Measurements from ENCODE around the gene CC2D2B. TPM values are rescaled to one million over a fixed set of nuclear protein-coding genes. Genes with fewer than 3 reads are reported as not detected.
"Not testable (repeated sequence)": the region's sequence is repeated elsewhere in the genome, so short reads cannot be mapped to it uniquely, and the experiment has no call there.

The CC2D2B gene
- total RNA-seq, 1 donor from 2014 or later: 0.64 TPM

DNA sequence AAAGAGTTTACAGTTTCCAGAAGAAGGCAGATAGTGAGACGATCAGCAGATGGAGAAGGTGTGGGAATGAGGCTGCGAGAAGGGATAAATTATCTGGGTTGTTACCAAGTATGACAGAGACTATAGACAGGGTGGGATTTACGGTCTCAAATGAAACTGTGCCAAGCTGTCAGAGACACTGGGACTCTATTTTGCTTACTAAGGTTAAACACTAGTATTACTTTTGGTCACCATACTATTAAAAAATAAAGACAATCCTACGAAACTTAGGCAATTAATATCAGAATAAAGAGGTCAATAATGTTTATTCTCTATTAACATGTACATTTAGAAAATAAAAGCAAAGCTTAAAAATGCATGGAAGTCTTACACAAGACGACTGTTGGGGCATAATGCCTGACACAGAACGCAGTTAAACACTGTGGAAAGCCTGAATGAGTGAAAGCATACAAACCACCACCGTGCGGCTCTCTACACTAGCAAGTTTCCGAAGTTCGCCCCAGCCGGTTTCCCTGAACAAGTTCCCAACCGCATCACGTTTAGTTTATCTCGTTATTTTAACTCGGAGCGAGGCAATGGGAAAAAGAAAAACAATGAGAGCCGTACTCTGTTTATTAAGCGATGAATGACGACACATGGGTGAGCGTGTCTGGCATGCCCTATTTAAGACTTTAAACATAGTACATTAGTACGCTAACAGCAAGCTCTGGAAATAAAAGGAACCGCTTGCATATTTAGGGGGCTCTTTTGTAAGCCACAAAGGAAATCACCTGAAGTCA, 909 bp upstream of the CC2D2B start:
- intact Hi-C loops (cut with micrococcal nuclease): loop anchor here (1.0 to 10.0 kb wide), 8 partner anchors 42 to 928 kb away; partner anchors contain the start of genes CCNJ, LCOR and ZNF518A

DNA sequence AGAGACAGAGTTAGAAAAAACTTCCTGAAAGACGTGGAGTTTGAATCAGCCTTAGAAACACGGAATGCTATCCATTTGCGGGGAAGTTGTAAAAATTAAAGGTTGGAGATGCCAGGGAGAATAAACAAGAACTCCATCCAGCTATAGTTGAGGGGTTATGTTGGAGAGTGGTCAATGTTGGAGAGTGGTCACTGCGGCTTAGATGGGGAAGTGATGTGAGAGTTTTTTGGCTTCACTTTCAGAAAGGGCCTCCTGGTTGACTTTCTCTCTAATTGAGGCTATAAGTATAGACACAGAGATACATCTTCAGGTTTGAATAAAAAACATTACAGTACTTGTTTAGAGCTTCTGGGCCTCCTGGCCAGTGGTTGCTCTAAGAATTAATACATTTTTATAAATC, 675 bp downstream of the CC2D2B start:
- intact Hi-C loops (cut with micrococcal nuclease): loop anchor here (5.0 to 10.0 kb wide), 3 partner anchors 134 to 926 kb away; partner anchors contain the start of genes CCNJ and LCOR

DNA sequence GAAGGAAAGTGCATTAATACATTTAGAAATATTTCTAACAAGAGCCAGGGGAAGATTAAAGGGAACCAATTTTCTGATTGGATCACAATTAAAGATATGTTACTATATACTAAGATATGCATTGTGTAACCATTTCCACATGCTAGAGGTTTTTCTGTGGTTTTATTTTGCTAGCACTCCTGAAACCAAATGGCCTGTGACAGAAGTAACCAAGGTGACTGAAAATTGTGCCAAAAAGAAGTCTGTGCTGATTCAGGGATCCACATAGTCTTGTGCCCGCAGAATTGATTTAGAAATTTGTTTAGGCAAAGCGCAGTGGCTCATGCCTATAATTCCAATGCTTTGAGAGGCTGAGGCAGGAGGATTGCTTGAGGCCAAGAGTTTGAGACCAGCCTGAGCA, 1.8 kb downstream of the CC2D2B start:
- intact Hi-C loops (cut with micrococcal nuclease): loop anchor here (5.0 to 10.0 kb wide), 3 partner anchors 133 to 925 kb away; partner anchors contain the start of genes CCNJ and LCOR

DNA sequence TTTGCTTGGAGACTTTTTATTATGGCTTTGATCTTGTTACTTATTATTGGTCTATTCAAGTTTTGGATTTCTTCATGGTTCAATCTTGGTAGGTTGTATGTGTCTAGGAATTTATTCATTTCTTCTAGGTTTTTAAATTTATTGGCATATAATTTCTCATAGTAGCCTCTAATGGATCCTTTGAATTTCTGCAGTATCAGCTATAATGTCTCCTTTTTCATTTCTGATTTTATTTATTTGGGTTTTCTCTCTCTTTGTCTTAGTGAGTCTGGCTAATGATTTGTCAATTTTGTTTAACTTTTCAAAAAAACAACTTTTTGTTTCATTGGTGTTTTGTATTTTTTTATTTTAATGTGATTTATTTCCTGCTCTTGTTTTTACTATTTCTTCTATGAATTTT, 8.3 kb downstream of the CC2D2B start:
- intact Hi-C loops (cut with micrococcal nuclease): not testable (repeated sequence)

DNA sequence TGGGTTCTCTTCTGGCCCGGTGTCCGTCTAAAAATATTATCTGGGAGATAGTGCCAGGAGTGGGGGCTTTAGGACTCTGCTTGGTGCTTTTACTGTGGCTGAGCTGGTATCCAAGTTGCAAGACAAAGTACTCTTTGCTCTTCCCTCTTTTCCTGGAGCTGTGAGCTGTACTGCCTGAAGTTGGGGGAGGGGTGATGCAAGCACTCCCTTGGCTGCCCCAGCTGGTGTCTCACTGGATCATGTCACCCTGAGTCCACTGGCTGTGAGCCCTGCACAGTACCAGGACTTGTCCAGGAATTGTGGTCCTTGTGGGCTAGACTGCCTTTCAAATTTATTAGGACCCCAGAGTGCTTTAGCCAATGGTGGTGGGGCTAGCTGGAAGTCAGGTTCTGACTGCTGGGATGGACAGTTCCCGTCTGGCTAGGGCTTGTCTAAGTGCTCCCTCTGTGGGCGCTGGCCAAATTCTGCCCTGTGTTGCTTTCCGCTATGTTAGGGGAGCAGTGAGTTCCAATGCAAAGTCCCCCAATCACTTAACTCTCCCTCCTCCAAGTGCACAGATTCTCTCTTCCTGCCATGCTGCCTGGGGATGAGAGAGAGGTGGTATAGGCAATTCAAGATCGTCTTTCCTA, 13.1 kb downstream of the CC2D2B start:
- intact Hi-C loops (cut with micrococcal nuclease): no loop called here

DNA sequence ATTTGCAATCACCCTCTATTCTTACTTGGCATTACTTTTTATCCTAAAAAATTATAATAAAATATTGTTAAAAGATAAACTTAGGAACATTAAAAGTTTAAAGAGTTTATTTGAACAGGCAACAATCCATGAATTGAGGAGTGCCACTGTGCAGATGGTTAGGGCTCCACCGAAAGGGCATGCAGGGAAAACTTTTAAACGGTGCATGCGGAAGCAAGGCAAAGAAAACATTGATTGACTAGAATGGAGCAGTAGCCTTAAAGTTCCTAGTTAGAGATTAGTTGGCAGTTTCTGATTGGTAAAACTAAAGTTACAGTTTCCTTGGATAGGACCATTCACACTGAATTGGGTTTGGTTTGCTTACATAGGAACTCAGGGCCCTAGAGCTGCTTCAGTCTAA, 17.3 kb downstream of the CC2D2B start:
- intact Hi-C loops (cut with micrococcal nuclease): no loop called here

DNA sequence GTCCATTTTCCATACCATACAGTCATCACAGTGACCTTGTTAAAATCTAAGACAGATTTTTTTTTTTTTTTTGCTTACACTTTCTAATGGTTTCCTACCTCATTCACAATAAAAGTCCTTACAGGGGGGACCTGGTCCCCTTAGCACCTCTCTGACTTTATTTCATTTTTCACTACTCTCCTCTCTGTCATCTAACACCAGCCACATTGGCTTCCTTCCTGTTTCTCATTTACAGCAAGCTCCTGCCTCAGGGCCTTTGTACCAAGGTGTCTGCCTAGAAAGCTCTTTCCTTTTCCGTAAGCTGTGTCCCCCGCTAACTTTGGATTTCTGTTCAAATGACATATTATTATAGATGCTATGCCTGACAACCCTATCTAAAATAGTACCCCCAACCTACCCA, 27.7 kb downstream of the CC2D2B start:
- intact Hi-C loops (cut with micrococcal nuclease): no loop called here

DNA sequence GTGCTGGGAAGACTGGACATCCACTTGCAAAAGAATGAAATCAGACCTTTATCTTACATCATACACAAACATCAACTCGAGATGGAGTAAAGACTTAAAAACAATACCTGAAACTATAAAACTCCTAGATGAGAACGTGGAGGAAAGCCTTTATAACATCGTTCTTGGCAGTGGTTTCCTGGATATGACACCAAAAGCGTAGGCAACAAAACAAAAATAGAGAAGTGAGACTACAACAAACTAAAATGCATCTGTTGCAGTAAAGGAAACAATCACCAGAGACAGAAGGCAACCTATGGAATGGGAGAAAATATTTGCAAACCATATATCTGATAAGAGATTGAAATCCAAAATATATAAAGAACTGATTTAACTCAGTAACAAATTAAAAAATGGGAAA, 33.3 kb downstream of the CC2D2B start:
- intact Hi-C loops (cut with micrococcal nuclease): no loop called here

DNA sequence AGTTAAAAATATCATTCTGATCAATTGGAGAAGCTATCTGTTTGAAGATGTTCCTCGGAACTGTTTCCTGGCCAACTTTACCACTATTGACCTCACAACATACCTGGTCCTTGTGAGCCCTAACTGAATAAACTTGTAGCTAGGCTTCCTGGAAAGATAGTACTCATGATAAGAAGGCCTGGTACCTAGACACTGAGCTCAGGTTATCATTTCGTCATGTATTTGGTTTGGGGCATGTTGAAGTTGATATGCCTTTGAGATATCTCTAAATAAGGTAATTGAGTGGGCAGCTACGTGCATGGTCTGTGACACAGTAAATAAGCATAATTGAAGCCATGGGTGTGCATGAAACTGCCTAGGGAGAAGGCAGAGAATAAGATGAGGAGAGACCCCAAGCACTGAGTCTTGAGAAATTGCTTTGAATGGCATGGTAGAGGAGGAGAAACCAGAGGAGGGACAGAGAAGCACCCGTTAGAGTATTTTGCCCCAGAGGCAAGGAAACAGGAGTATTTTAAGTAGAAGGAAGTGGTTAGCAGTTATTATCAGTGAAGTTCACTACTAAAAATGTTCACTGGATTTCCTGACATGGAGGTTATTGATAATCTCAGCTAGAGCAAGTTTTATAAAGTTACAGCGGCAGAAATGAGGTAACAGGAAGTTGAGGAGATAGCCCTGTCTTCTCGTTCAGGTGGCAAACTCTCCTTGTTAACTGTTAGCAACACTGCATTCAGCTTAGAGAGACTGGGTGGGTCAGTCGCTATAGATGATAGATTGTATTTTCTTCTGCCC, 55.6 kb downstream of the CC2D2B start:
- intact Hi-C loops (cut with micrococcal nuclease): loop anchor here (1.0 to 5.0 kb wide), 5 partner anchors 56 to 269 kb away; partner anchors contain the start of genes CC2D2B, CCNJ and ZNF518A

DNA sequence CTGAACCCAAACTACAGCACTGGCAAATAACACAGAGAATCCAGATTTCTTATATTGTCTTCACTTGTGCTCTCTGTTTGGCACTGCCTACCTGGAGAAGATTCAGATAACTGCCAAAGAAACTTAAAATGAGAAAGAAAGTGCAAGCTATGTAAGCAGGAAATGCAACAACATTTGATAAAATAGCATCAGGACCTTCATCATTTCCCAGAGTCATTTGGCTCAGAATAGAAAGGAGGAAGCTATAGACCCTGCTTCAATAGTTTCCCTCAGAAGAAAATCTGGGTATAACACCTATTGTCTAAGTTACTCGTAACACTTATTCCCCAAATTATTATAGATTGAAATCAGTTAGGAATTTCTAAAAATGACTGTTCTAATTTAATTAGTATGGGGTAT, 56.2 kb downstream of the CC2D2B start:
- intact Hi-C loops (cut with micrococcal nuclease): loop anchor here (1.0 to 5.0 kb wide), 6 partner anchors 57 to 270 kb away; partner anchors contain the start of genes CC2D2B, CCNJ and ZNF518A

DNA sequence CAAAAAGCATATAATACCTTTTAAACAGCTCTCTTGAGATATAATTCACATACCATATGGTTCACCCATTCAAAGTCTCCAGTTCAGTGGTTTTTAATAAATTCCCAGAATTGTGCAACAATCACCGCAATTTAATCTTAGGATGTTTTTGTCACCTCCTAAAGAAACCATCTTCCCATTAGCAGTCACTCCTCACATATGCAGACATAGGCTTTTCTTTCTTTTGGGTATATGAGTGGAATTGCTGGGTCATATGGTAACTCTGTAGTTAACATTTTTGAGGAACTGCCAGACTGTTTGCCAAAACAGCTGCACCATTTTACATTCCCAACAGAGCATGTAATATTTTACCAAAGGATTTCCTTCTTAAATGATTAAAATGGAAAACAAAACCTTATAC, 57.0 kb downstream of the CC2D2B start:
- intact Hi-C loops (cut with micrococcal nuclease): loop anchor here (2.0 to 5.0 kb wide), 2 partner anchors 78 to 124 kb away; partner anchors contain the start of gene CCNJ

DNA sequence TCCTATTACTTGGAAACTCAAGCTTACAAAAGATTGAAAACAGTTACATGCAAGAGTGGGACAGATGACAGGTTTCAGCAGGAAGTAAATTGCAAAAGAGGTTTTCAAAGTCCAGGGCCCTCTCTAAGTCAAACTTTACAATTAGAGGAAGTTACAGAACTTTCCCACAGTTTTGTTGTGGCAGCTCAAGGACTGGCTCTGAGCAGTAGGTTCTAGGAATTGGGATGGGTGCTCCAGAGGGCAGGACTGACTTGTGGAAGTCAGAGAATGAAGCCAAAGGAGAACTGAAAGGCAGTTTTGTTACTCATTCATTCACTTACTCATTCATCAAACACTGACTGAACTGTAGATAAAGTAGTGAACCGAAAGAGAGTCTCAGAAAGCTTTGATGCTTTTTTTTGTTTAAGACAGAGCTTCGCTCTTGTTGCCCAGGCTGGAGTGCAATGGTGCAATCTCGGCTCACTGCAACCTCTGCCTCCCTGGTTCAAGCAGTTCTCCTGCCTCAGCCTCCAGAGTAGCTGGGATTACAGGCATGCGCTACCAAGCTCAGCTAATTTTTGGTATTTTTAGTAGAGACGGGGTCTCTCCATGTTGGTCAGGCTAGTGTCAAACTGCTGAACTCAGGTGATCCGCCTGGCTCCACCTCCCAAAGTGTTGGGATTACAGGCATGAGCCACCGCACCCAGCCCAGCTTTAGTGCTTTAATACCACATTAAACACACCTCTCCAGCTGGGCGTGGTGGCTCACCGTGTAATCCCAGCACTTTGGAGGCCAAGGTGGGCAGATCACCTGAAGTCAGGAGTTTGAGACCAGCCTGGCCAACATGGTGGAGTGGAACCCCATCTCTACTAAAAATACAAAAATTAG, 68.8 kb downstream of the CC2D2B start:
- intact Hi-C loops (cut with micrococcal nuclease): no loop called here

DNA sequence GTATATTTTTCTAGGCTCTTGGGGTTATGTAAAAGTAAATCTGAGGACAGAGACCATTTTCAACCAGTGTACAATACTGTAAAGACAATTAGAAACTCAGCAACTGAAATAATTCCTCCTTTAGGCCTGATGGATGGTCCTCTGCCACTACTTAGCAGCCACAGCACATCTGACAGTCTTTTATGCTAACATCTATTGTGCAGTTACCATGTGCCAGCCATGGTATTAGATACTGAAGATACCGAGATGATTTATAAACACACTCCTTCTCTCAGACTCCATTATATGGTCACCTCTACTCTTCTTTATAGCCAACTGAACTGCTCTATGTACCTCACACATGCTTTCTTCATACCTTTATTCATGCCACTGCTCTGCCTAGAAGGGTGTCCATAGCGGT, 74.4 kb downstream of the CC2D2B start:
- intact Hi-C loops (cut with micrococcal nuclease): no loop called here

DNA sequence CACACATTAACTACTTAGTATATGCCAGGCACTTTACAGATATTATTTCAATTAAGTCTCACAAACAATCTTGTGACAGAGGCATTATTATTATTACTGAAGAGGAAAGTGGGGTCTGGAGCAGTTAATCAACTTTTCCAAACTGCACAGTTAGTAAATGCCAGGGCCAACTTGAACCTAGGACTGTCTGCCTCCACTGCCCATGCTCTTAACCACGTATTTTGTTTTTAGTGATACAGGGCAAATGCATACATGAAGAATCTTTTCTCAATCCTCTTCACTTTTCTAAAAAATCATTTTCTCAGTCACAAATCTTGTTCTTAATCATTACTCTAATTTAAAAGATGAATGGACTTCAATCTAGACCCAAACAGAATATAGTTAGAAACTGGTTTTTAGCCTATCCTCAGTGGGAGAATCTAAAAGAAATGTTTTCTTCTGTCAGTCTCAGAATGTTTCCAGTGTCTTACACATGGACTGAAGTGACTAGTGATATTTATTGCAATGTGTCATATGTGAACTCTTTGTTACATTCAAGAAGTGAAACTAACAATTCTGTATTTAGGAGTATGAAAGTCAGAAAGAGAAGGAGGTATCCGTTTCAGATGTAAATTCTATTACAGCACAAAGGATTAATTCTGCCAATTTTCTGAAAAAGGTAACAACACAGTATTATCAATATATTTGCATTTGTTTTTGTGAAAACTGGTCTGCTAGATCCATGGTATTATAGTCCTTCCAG, 80.1 kb downstream of the CC2D2B start:
- intact Hi-C loops (cut with micrococcal nuclease): no loop called here

DNA sequence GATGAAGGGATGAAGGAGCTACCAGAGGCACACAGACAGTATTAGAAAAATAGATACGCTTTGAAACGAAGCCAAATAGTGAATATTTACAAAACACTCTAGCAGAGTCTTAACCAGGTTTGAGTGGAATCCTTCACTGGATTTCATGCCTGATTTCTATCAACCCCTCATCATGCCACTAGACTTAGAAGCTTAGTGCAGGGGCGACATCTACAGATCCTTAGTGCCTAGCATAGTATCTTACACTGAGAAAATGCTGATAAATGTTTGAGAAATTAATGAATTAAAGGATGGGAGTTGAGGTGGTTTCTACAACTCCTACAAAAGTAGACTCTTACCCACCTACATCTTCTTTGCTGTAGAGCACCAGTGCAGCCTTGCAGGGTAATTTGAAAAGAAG, 80.9 kb downstream of the CC2D2B start:
- intact Hi-C loops (cut with micrococcal nuclease): no loop called here

DNA sequence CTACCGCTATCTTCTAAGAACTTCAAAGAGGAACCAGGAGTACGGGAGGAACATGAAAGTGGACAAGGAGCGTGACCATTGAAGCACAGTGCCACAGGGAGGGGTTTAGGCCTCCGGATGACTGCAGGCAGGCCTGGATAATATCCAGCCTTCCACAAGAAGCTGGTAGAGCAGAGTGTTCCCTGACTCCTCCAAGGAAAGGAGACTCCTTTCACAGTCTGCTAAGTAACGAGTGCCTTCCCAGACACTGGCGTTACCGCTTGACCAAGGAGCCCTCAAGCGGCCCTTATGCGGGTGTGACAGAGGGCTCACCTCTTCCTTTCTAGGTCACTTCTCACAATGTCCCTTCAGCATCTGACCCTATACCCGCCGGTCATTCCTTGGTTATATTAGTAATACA, 86.6 kb downstream of the CC2D2B start:
- intact Hi-C loops (cut with micrococcal nuclease): not testable (repeated sequence)

DNA sequence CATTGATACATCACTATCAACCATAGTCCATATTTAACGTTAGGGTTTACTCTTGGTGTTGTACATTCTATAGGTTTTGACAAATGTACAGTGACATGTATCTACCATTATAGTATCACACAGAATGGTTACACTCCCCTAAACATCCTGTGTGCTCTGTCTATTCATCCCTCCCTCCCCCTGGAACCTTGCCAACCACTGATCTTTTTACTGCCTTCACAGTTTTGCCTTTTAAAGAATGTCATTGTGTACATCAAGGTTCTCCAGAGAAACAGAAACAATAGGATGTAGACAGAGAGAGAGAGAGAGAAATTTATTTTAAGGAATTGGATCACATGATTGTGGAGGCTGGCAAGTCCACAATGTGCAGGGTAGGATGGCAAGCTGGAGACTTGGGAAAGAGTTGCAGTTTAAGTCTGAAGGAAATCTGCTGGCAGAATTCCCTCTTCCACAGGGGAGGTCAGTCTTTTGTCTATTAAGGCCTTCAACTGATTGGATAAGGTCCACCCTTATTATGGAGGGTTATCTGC, 90.5 kb downstream of the CC2D2B start:
- intact Hi-C loops (cut with micrococcal nuclease): no loop called here

DNA sequence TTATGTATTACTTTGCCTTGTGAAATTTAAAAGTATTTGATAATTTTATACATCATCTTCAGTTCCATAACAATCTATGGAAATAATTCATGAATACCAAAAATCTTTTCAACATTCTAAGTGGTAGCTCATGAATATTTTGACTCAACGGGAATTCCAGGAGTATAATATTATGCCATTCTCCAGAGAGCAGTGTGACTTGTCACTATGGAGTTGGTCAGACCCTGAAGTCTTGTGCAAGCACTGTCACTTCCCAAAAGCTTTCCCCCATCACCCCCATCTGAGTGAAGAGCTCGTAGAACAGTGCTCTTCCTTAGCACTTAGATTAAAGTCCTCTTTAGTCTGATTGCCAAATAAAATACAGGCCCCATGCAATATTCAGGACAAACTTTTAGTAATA, 106.2 kb downstream of the CC2D2B start:
- intact Hi-C loops (cut with micrococcal nuclease): no loop called here

DNA sequence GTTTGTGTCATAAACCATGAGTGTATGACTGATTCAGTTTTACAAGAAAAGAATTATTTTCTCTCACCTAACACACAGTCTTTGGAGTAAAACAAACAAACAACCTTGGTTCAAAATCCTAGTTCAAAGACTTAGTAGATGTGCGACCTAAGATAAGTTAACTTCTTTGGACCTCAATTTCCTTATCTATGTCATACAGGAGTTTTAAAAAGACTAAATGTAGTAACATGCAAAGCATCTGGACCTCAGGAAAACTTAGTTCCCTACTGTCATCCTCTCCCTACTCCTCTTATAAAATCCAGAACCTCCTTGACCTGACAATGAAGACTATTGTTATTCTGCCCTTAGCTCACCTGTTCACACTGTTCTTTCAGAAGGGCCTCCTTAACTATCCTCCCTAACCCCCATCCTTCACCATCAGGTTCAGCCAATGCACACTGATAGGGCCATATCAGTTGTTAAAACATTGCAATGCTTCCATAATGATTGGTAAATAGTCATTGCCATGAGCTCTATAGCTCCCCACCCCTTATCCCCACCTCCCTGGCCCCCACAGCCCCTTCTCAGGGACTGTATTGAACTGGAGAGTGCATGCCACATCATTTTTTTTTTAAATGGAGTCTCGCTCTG, 106.8 kb downstream of the CC2D2B start:
- intact Hi-C loops (cut with micrococcal nuclease): no loop called here

Measured in T-helper 2 cell treated with Interferon-gamma antibody and Interleukin-4, amounts not matched to agents 100 ng/mL and 5 ng/mL, for 36 hours (primary cell).